HEK293 (cell line): ENCODE data around the gene FLT4.

Source experiments
- CTCF ChIP-seq: fragments of 450-650 bp; formaldehyde crosslinking; IDR thresholded peaks from 2 replicates; pipeline ENCODE4 v1.5.1; 2016; ENCODE audit warnings: missing biosample characterization, missing genetic modification characterization
- GLI4 ChIP-seq: fragments of 450-650 bp; formaldehyde crosslinking; IDR thresholded peaks from 2 replicates; pipeline ENCODE4 v1.5.1; 2016; ENCODE audit warnings: missing biosample characterization, missing genetic modification characterization
- KLF1 ChIP-seq: fragments of 450-650 bp; formaldehyde crosslinking; IDR thresholded peaks from 2 replicates; pipeline ENCODE4 v1.5.1; 2016; ENCODE audit warnings: missing biosample characterization, missing genetic modification characterization
- REST ChIP-seq: fragments of 450-650 bp; formaldehyde crosslinking; IDR thresholded peaks from 2 replicates; pipeline ENCODE4 v1.5.1; 2016; ENCODE audit warnings: missing biosample characterization, missing genetic modification characterization
- ZBTB11 ChIP-seq: fragments of 450-650 bp; formaldehyde crosslinking; conservative IDR thresholded peaks from 2 replicates; pipeline ENCODE4 v1.5.1; 2016; ENCODE audit warnings: low read depth, missing biosample characterization, missing genetic modification characterization
- ZBTB21 ChIP-seq: fragments of 450-650 bp; formaldehyde crosslinking; IDR thresholded peaks from 2 replicates; pipeline ENCODE4 v1.5.1; 2017; ENCODE audit warnings: missing biosample characterization, missing genetic modification characterization
- ZNF529 ChIP-seq: fragments of 450-650 bp; formaldehyde crosslinking; IDR thresholded peaks from 2 replicates; pipeline ENCODE4 v1.5.1; 2017; ENCODE audit warnings: missing genetic modification characterization, missing biosample characterization; ENCODE audit not compliant: insufficient replicate concordance
- ZNF660 ChIP-seq: fragments of 450-650 bp; IDR thresholded peaks from 2 replicates; pipeline ENCODE4 v1.5.1; 2018; ENCODE audit warnings: missing biosample characterization, mild to moderate bottlenecking, missing genetic modification characterization
- ZNF837 ChIP-seq: fragments of 450-650 bp; formaldehyde crosslinking; IDR thresholded peaks from 2 replicates; pipeline ENCODE4 v1.5.1; 2016; ENCODE audit warnings: missing biosample characterization, missing genetic modification characterization
- ZSCAN5A ChIP-seq: fragments of 450-650 bp; formaldehyde crosslinking; IDR thresholded peaks from 2 replicates; pipeline ENCODE4 v1.5.1; 2016; ENCODE audit warnings: missing biosample characterization, missing genetic modification characterization
- TF ChIP-seq, protein P1 (sequence below): fragments of 450-650 bp; formaldehyde crosslinking; IDR thresholded peaks from 2 replicates; pipeline ENCODE4 v1.5.1; 2016; ENCODE audit warnings: missing biosample characterization, missing genetic modification characterization
- TF ChIP-seq, protein P2 (sequence below): fragments of 450-650 bp; formaldehyde crosslinking; IDR thresholded peaks from 2 replicates; pipeline ENCODE4 v1.5.1; 2017; ENCODE audit warnings: missing biosample characterization, mild to moderate bottlenecking, missing genetic modification characterization, moderate library complexity

- no peak for TF ChIP-seq ZBTB11 (tag by site-specific recombination)
- TF ChIP-seq CTCF (tag by site-specific recombination): no peak
- TF ChIP-seq, protein P1, sequence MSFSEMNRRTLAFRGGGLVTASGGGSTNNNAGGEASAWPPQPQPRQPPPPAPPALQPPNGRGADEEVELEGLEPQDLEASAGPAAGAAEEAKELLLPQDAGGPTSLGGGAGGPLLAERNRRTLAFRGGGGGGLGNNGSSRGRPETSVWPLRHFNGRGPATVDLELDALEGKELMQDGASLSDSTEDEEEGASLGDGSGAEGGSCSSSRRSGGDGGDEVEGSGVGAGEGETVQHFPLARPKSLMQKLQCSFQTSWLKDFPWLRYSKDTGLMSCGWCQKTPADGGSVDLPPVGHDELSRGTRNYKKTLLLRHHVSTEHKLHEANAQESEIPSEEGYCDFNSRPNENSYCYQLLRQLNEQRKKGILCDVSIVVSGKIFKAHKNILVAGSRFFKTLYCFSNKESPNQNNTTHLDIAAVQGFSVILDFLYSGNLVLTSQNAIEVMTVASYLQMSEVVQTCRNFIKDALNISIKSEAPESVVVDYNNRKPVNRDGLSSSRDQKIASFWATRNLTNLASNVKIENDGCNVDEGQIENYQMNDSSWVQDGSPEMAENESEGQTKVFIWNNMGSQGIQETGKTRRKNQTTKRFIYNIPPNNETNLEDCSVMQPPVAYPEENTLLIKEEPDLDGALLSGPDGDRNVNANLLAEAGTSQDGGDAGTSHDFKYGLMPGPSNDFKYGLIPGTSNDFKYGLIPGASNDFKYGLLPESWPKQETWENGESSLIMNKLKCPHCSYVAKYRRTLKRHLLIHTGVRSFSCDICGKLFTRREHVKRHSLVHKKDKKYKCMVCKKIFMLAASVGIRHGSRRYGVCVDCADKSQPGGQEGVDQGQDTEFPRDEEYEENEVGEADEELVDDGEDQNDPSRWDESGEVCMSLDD: no peak
- TF ChIP-seq REST (tag by site-specific recombination): no peak
- no peak for TF ChIP-seq ZBTB21 (tag by site-specific recombination)
- TF ChIP-seq ZSCAN5A: no peak
- TF ChIP-seq ZNF660 (tag by site-specific recombination): no peak
- TF ChIP-seq ZNF529 (tag by site-specific recombination): no peak
- TF ChIP-seq KLF1 (tag by site-specific recombination): no peak
- TF ChIP-seq, protein P2, sequence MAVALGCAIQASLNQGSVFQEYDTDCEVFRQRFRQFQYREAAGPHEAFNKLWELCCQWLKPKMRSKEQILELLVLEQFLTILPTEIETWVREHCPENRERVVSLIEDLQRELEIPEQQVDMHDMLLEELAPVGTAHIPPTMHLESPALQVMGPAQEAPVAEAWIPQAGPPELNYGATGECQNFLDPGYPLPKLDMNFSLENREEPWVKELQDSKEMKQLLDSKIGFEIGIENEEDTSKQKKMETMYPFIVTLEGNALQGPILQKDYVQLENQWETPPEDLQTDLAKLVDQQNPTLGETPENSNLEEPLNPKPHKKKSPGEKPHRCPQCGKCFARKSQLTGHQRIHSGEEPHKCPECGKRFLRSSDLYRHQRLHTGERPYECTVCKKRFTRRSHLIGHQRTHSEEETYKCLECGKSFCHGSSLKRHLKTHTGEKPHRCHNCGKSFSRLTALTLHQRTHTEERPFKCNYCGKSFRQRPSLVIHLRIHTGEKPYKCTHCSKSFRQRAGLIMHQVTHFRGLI (tag by site-specific recombination): no peak
- no peak for TF ChIP-seq ZNF837
- no peak for TF ChIP-seq GLI4 (tag by site-specific recombination)
Observed at GRCh38 chr5:180646963-180647305, 2.5 kb downstream of the FLT4 start.
